Esophagus muscularis mucosa (tissue), 3 donors: ENCODE results near the gene DKKL1.

Source experiments
- POLR2AphosphoS5 ChIP-seq, 2 donors: sonication (generic); formaldehyde crosslinking; IDR thresholded peaks; one replicate each; pipeline ENCODE4 v1.6.1; 2017; ENCODE audit warnings: antibody characterized with exemption in 2 of 2
- TF ChIP-seq, protein P1 (sequence below), 3 experiments: fragments of 200-600 bp in 2 of 3; fragments of 450-650 bp in 1 of 3; sonication (generic) in 2 of 3; IDR thresholded peaks; one replicate each; pipeline ENCODE4 v1.5.1; 2017 to 2019; ENCODE audit warnings: antibody characterized with exemption in 3 of 3, mild to moderate bottlenecking in 2 of 3, moderate library complexity in 1 of 3

DNA sequence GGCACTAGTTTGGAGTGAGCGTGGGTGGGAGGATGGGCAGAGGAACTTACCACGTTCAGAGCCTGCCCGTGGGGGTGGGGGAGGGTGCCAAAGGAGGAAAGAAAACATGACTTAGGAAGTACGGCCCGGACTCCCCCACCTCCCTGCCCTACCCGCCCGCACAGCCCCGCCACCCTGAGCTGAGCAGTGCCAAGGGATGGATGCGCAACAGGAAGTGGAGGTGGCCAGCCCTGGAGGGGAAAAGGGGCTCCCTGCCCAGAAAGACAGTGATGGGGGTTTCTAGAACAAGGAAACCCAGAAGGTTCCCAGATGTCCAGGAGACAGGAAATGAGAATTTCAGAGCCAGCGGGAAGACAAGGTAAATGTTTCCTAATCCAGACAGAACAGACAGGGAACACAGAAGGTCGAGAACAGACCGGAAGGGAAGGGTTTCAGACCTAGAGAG lies 7.7 kb upstream of the DKKL1 start:
- TF ChIP-seq, protein P1, sequence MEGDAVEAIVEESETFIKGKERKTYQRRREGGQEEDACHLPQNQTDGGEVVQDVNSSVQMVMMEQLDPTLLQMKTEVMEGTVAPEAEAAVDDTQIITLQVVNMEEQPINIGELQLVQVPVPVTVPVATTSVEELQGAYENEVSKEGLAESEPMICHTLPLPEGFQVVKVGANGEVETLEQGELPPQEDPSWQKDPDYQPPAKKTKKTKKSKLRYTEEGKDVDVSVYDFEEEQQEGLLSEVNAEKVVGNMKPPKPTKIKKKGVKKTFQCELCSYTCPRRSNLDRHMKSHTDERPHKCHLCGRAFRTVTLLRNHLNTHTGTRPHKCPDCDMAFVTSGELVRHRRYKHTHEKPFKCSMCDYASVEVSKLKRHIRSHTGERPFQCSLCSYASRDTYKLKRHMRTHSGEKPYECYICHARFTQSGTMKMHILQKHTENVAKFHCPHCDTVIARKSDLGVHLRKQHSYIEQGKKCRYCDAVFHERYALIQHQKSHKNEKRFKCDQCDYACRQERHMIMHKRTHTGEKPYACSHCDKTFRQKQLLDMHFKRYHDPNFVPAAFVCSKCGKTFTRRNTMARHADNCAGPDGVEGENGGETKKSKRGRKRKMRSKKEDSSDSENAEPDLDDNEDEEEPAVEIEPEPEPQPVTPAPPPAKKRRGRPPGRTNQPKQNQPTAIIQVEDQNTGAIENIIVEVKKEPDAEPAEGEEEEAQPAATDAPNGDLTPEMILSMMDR (IDR thresholded peaks at IDR 0.05): no peak
- TF ChIP-seq POLR2AphosphoS5 (IDR thresholded peaks at IDR 0.05): no peak
